GM18861 (cell line): ENCODE measurements around the gene ENDOV.

Source experiments
- ATAC-seq: cut with Tn5 transposase; IDR thresholded peaks from one replicate; pipeline ENCODE4 v1.9.1; 2021; ENCODE audit not compliant: unreplicated experiment

The ENDOV gene

GRCh38 chr17:80465327-80465974 lies 50.5 kb downstream of the ENDOV start:
- no peak for ATAC-seq

- ATAC-seq, result no peak
These were observed 51.3 kb downstream of the ENDOV start for GRCh38 chr17:80466188-80466705.

DNA sequence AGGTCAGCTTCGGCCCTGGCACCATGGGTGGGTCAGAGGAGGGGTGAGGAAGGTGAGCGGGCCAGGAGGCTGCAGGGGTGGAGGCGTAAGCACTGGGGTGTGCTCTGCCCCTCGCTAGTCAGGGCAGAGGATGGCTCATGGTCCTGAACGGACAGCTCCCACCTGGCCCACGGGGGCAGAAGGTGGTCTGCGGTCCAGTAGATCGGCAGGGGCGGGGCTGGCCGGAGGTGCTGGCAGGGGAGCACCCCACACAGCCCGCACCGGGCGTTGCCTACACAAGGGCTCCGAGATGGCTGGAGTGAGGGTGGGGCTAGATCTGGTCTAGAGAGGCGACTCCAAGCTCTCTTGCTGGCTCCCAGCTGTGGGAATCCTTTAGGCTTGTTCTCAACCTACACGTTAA lies 53.3 kb downstream of the ENDOV start:
- ATAC-seq, result no peak

DNA sequence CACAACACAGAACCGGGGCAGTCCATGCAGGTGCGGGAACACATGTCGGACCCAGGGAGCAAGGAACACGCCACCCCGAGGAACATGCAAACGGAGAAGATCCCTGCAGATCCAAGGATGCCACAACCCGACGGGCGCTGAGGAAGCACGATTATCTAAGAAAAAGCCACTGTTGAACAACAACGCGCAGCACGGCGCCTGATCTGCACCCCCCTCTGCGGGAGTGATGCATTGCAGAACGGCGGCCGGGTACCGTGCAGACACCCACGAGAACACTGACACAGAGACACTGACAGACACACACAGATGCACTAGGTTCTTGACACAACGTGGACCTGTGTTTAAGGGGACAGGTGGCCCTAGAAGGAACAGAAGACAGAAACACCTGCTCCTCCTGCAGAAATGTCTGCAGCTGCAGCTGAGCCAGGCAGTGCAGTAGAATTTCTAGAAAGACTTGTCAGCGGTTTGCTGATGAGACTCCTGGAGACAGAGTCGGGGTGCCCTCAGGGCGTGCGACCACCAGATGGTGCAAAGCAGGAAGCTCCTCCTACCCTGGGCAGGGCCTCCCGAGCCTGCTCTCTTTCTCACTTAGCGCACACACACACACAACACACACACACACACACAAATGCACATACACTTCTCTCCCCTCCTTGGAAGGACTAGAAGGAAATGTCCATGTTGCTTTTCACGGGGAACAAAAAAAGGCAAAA lies 54.0 kb downstream of the ENDOV start:
- ATAC-seq, result no peak

GRCh38 chr17:80469667-80470066 lies 54.7 kb downstream of the ENDOV start:
- no peak for ATAC-seq

DNA sequence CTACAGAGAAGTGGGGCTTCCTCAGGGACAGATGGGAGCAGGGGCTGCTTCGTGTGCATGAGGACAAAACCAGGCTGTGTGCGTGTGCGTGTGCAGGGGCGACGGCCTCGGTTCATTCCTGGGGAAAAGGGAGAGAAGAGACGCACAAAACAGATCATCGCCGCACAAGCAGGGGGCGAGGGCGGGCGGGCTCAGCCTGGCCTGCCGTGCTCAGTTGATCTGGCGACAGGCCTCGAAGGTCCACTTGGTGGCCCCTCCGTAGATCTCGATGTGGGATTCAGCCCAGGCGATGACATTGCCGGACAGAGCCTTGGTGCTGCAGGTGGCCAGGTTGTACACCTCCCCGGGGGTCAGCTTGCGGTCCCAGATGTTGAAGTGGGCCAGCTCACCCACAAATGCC lies 55.6 kb downstream of the ENDOV start:
- ATAC-seq, result no peak

DNA sequence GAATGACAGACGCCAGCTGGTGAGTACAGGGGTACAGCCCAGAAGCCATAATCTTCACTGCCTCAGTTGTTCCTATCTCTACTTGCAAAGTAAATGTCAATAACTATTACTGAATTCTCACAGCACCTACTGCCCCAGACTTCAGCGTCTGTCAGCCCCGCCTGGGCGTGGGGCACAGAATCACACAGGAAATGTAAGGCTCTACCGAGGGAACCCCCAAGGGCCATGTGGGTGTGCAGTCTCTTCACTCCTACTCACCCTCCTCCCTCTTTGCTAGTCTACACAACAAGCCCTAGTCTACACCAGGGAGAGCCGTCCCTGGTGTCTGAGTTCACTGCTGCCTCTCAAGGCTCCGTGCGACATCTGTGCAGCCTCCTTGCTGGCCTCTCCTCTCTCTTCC lies 57.0 kb downstream of the ENDOV start:
- ATAC-seq, result no peak

DNA sequence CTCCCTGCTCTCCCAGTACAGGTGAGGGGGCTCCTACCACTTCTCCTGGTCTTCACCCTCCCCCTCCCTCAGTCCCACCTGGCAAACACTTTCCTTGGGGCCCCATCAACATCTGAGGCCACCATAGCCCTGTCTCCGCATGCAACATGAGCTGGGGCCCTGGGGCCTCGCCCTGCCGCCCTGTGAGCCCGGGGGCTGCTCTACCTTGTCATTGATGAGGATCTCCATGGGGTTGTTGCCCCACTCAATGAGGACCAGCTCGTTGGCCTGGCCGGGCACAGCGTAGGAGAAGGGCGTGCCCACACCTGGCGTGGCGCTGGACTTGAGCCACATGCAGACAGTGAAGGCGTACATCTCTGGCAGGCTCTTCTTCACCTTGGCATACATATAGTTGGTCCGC lies 58.0 kb downstream of the ENDOV start:
- no peak for ATAC-seq

- ATAC-seq, result no peak
These were observed 58.7 kb downstream of the ENDOV start for GRCh38 chr17:80473701-80474100.

DNA sequence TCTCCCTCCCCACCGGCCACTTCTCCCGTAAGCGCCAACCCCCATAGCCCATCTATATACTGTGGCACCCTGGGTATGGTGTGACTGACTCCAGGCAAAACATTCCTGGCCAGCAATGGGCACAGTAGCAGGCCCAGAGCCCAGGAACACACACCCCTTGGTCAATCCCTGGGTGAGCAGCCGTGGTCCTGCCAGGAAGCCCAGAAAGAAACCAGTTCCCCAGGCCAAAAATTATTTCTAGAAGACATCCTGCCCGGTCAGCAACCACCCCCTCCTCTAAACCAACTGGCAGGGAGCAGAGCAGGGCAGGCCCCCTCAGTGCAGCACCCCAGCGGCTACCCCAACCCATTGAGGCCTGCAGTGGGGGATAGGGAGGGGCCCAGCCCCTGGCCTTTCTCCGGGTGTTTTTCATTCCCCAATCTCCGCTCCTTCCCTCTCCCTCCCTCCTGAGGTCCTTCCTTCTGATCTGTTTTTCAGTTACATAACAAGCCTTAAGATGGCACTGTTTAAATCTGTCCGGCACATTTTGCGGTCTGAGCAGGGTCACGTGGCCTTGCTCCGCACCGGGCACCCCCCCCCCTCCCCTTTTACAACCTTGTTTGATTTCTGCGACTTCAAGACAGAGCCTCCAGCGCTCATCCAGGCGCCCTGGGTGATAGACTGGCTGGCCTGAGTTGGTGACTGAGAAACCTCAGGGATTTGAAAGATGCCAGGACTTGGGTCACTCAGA lies 59.4 kb downstream of the ENDOV start:
- ATAC-seq, result no peak

DNA sequence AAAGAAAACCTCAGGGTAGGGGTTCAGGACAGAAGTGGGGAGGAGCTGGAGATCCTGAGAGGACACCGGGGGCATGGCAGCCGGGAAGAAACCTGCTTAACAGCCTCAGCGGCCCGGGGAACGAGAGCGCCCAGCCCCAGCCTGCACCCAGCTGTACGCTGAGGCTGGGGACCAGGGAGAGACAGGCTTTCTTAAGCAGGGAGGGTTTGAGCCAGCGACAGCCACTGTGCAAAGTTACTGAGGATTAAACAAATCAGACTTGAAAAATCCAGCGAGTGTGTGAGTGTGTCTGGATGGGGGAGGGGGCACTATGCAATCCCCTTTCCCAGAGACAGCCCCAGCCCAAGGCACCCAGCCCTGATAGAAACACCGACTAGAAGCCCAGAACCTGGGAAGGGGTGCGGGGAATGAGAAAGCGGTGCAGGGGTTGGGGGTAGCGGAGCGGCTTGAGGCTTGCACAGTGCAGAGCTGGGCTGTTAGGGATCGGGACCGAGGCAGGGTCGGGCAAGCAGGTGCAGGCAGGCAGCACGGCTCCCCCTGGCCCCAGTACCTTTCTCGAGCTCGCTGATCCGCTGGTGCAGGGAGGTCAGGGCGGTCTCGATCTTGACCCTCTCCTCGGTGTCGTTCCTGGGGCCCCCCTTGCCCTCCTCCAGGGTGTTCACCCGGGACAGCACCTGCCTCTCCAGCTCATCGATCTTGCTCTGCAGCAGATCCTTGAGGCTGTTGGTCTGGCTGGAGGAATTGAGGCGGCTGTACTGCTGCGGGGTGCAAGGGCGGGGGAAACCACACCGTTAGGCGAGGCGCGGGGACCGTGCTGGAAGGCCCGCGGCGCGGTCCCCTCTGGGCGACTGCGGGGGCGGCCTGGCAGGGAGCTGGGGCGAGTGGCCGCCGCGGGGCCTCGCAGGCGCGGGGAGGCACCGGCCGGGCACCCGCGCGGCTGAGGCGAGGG lies 60.3 kb downstream of the ENDOV start:
- ATAC-seq, result no peak

DNA sequence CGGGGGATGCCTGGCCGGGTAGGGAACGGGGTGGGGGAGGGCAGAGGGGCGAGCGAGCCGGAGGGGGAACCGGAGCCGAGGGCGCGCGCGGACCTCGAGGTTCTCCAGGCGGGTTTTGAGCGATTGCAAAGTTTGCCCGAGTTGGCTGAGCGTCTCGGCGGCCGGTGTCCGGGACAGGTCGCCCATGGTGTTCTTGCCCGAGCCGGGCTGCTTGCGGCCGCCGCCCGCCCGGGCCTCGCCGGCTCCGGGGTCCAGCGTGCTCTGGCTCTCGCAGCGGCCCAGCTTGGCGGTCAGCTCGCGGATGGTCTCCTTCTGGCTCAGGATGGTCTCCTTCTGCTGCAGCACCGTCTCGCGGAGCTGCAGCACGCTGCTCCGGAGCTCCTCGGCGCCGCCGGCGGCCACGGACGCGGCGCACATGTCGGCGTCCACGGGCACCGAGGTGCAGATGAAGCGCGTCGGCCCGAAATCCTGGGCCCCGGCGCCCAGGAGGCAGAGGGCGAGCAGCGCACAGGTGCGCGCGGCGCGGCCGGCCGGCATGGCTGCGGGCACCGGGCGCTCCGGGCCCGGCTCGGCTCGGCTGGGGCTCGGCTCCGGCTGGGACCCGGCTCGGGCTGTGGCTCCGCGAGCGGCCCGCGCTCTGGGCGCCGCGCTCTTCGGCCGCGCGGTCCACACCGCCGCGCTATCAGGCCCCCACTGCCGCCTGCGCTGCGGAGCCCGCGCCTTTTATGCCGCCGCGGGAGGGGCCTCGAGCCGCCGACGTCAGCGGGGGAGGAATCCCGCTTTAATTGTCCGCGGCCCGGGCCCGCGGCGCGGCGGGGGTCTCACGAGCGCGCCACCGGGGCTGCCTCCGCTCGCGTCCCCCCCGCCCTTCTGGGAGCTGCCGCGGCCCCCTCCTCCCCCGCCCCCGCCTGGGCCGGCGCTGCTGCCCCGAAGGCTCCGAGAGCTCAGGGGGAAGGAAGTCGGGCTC lies 61.2 kb downstream of the ENDOV start, which contains the start of gene NPTX1:
Gene NPTX1 (minus strand): TSS at position 698 of the 967 bp plus-strand sequence. CDS start 161 bp downstream, at position 537.
- no peak for ATAC-seq

GRCh38 chr17:80476877-80477646 lies 62.1 kb downstream of the ENDOV start:
- ATAC-seq, result no peak

DNA sequence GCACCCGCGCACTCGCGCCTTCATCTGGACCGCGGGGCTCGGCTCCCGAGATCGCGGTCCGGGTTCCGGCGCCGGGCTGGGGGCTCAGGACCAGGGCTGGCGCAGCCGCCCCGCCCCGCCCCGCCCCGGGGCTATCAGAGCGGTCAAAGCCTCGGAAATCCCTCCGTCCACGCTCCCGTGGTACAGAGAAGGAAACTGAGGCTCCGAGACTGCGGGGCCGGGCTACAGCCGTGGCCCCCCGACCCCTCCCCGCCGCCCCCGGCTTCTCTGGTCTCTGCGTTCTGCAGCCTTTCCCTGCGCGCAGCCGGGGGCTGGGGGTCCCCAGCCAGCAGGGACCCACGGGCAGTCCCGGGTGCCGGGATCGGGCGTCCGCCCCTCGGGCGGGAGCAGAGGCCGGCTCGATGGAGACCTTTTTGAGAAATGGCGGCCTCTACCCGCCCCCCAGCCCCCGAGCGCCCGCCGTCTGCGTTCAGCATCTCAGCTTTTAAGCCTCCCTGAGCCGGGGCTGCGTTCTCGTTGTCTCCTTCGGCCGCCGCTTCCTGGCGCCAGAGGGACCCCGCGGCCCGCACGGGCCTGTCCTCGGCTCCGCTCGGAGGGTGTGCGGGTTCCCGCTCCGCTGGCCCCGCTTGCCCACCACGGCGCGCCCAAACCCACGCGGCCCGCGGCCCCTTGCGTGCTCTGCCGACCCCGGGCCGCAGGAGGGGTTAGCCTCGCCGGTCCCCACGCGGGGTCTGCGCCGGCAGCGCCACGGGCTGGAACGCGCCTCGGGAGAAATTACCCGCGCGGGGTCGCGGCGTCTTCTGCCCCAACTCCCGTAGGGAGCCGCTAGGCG lies 62.9 kb downstream of the ENDOV start:
- ATAC-seq, result no peak

- ATAC-seq, result no peak
These were observed 63.7 kb downstream of the ENDOV start for GRCh38 chr17:80478487-80479245.

GRCh38 chr17:80479246-80479566 lies 64.2 kb downstream of the ENDOV start:
- ATAC-seq, result no peak

GRCh38 chr17:80480248-80480647 lies 65.3 kb downstream of the ENDOV start:
- no peak for ATAC-seq
